HepG2 (cell line): ENCODE results near the gene ACAP1. TPM values are rescaled to one million over a fixed set of nuclear protein-coding genes. Genes with fewer than 3 reads are reported as not detected.

ENCODE experiments used
- DZIP1 ChIP-seq: sonication (generic); formaldehyde crosslinking; IDR thresholded peaks from 2 replicates; pipeline ENCODE4 v1.5.0; 2020; ENCODE audit warnings: mild to moderate bottlenecking, missing genetic modification reagents
- ELF3 ChIP-seq: IDR thresholded peaks from 2 replicates; pipeline ENCODE4 v1.6.1; 2016; ENCODE audit warnings: missing genetic modification reagents, missing compliant biosample characterization
- HNF4G ChIP-seq, 2 experiments: sonication (generic) in 1 of 2; formaldehyde crosslinking in 1 of 2; IDR thresholded peaks; 2 replicates each; pipeline versions ENCODE4 v1.4.0 to v1.6.1; 2011 to 2020; ENCODE audit warnings: borderline replicate concordance in 2 of 2, low read depth in 2 of 2, mild to moderate bottlenecking in 2 of 2, low read length in 1 of 2, missing genetic modification reagents in 1 of 2, moderate library complexity in 1 of 2
- KLF16 ChIP-seq, 2 experiments: sonication (generic) in 1 of 2; formaldehyde crosslinking in 1 of 2; IDR thresholded peaks; 2 replicates each; pipeline versions ENCODE4 v1.6.1 to v1.8.0; 2016 to 2023; ENCODE audit warnings: missing genetic modification reagents in 2 of 2, missing compliant biosample characterization in 1 of 2
- RAD51 ChIP-seq: fragments of 450-650 bp; IDR thresholded peaks from 2 replicates; pipeline ENCODE4 v1.6.1; 2016; ENCODE audit warnings: borderline replicate concordance
- SP5 ChIP-seq: IDR thresholded peaks from 2 replicates; pipeline ENCODE4 v1.6.1; 2016; ENCODE audit warnings: low read depth, borderline replicate concordance
- ZNF232 ChIP-seq: sonication (generic); formaldehyde crosslinking; IDR thresholded peaks from 2 replicates; pipeline ENCODE4 v1.4.0; 2020; ENCODE audit warnings: missing genetic modification reagents, borderline replicate concordance
- ZNF331 ChIP-seq: sonication (generic); formaldehyde crosslinking; IDR thresholded peaks from 2 replicates; pipeline ENCODE4 v1.4.0; 2020; ENCODE audit warnings: missing genetic modification reagents
- polyA plus RNA-seq, 8 experiments: library from polyadenylated mRNA; depleted of rRNA in 3 of 8; stranded (reverse) in 7 of 8; unstranded in 1 of 8; fragments of >200 nt; fragmentation: Illumina TruSeq in 4 of 8; extraction: Trizol in 4 of 8; gene quantifications; 2 replicates each; pipeline versions ENCODE4 v1.2.1 to v1.2.3, GENCODE V29; 2011 to 2016; ENCODE audit warnings: low read depth in 4 of 8, missing spikeins in 1 of 8, mixed read lengths in 1 of 8; ENCODE audit not compliant: insufficient read depth in 1 of 8
- total RNA-seq, 5 experiments: library from RNA; depleted of rRNA; stranded (reverse); fragments of >200 nt; fragmentation: Illumina TruSeq; extraction: Trizol; gene quantifications; 2 replicates each; pipeline ENCODE4 v1.2.3, GENCODE V29; 2016; ENCODE audit warnings: low read depth in 1 of 5

ACAP1 gene
- total and polyA plus RNA-seq, 2 of the 13 experiments (the other 11 are each of a cell fraction or from before 2014, with no cell fraction given) = 1.3 to 2.5 TPM

- no peak for TF ChIP-seq DZIP1 (CRISPR knock-in tag)
- TF ChIP-seq ZNF331 = peak; percentile 52; the same call in 1 of the 2 replicates
- TF ChIP-seq ZNF232 (CRISPR knock-in tag) = no peak
- peak in 1 of 2 experiments; percentile 60; a peak in 1 of 4 replicates for TF ChIP-seq KLF16 (CRISPR knock-in tag; IDR thresholded peaks at IDR 0.05)
- TF ChIP-seq HNF4G (IDR thresholded peaks at IDR 0.05; ENCODE audit: borderline replicate concordance, low read depth, low read length) = 0 out of 2 replicates have a peak, but pooled peaks have one; percentile 18
- no peak for TF ChIP-seq HNF4G (CRISPR knock-in tag; IDR thresholded peaks at IDR 0.05; ENCODE audit: borderline replicate concordance, low read depth)
- peak; percentile 59 for TF ChIP-seq ELF3
- TF ChIP-seq SP5 = 0 out of 2 replicates have a peak, but pooled peaks have one; percentile 3
- no peak for TF ChIP-seq RAD51
These were observed 29.2 kb upstream of the ACAP1 start, which contains the start of gene EIF5A (continued) for GRCh38 chr17:7306911-7307685.
